H1 (cell line): ENCODE data around the gene SSNA1. TPM values are rescaled to one million over a fixed set of nuclear protein-coding genes. Genes with fewer than 3 reads are reported as not detected.

Experiments used
- CTCF ChIA-PET: fragments of 300-600 bp; sonication (Branson Sonifier 250); formaldehyde crosslinking; loops from one replicate; lab custom pipeline; 2021; ENCODE audit not compliant: partially characterized antibody; lab: Charles Lee
- POLR2A ChIA-PET: fragments of 300-600 bp; sonication (Branson Sonifier 250); formaldehyde crosslinking; loops from one replicate; lab custom pipeline; 2021; ENCODE audit warnings: inconsistent platforms; ENCODE audit not compliant: partially characterized antibody; lab: Charles Lee
- DNase-seq, 2 experiments: peaks; one replicate each; pipeline versions ENCODE4 v3.0.0 to v3.0.0-alpha.2; 2010 to 2022; ENCODE audit warnings: low spot score in 2 of 2, low read depth in 1 of 2, mixed read lengths in 1 of 2
- FAIRE-seq: peaks from 2 replicates; lab custom pipeline; 2011; peaks lifted over from hg19 to GRCh38; lab: Jason Lieb, UNC
- H2AFZ ChIP-seq: 2 replicates; pipeline ENCODE4 v1.8.1; 2012; ENCODE audit warnings: low read length, inconsistent platforms
- H2AK5ac ChIP-seq: 2 replicates; pipeline ENCODE4 v1.6.1; 2013; ENCODE audit warnings: low read depth, low read length
- H2BK120ac ChIP-seq: replicated peaks from 2 replicates; pipeline ENCODE3; 2013; ENCODE audit warnings: low read depth, low read length, inconsistent platforms
- H2BK12ac ChIP-seq: 2 replicates; pipeline ENCODE4 v1.6.1; 2013; ENCODE audit warnings: low read depth, low read length
- H2BK15ac ChIP-seq: 2 replicates; pipeline ENCODE4 v1.6.1; 2013; ENCODE audit warnings: low read length
- H2BK20ac ChIP-seq: 2 replicates; pipeline ENCODE4 v1.6.1; 2013; ENCODE audit warnings: low read length
- H2BK5ac ChIP-seq: 2 replicates; pipeline ENCODE4 v1.6.1; 2013; ENCODE audit warnings: low read depth, low read length
- H3K14ac ChIP-seq: 2 replicates; pipeline ENCODE4 v1.6.1; 2013; ENCODE audit warnings: inconsistent platforms; ENCODE audit not compliant: insufficient read length
- H3K18ac ChIP-seq: 2 replicates; pipeline ENCODE4 v1.6.1; 2013; ENCODE audit warnings: low read length; ENCODE audit errors: extremely low read depth
- H3K23ac ChIP-seq: 2 replicates; pipeline ENCODE4 v1.6.1; 2013; ENCODE audit warnings: inconsistent platforms; ENCODE audit not compliant: insufficient read length
- H3K23me2 ChIP-seq: 2 replicates; pipeline ENCODE4 v1.6.1; 2013; ENCODE audit warnings: low read depth, low read length
- H3K27ac ChIP-seq: 2 replicates; pipeline ENCODE4 v1.6.1; 2011; ENCODE audit warnings: low read depth, low read length, inconsistent platforms
- H3K27me3 ChIP-seq, 4 experiments: replicated peaks in 1 of 4; 1 replicate in 1 of 4; 2 replicates in 3 of 4; pipeline versions ENCODE4 v1.6.1 to v1.8.1; 2011 to 2013; ENCODE audit warnings: low read length in 3 of 4, mild to moderate bottlenecking in 3 of 4, inconsistent platforms in 2 of 4, mixed read lengths in 2 of 4, moderate library complexity in 1 of 4; ENCODE audit not compliant: control insufficient read depth in 3 of 4, insufficient read depth in 3 of 4; ENCODE audit errors: extremely low read depth in 1 of 4
- H3K36me3 ChIP-seq, 4 experiments: 2 replicates each; pipeline versions ENCODE4 v1.6.1 to v1.8.1; 2011 to 2013; ENCODE audit warnings: mild to moderate bottlenecking in 4 of 4, low read length in 3 of 4, moderate library complexity in 2 of 4, control low read depth in 1 of 4, inconsistent platforms in 1 of 4; ENCODE audit not compliant: insufficient read depth in 4 of 4, control insufficient read depth in 2 of 4
- H3K4ac ChIP-seq: replicated peaks from 2 replicates; pipeline ENCODE3; 2013; ENCODE audit warnings: low read length, low read depth, mixed read lengths, inconsistent platforms; ENCODE audit not compliant: insufficient read length
- H3K4me1 ChIP-seq, 4 experiments: replicated peaks in 1 of 4; 1 replicate in 1 of 4; 2 replicates in 3 of 4; pipeline versions ENCODE4 v1.6.1 to v1.8.1; 2011 to 2013; ENCODE audit warnings: low read length in 3 of 4, inconsistent platforms in 2 of 4, mixed read lengths in 1 of 4; ENCODE audit not compliant: insufficient read depth in 4 of 4, control insufficient read depth in 3 of 4
- H3K4me2 ChIP-seq, 2 experiments: 2 replicates each; pipeline versions ENCODE4 v1.6.1 to v1.8.1; 2011 to 2013; ENCODE audit warnings: low read depth in 2 of 2, low read length in 2 of 2, control low read depth in 1 of 2, inconsistent platforms in 1 of 2, mild to moderate bottlenecking in 1 of 2; ENCODE audit not compliant: insufficient read depth in 1 of 2
- H3K4me3 ChIP-seq, 4 experiments: fragments of 200-600, 300-600 bp in 1 of 4; sonication (generic), shearing (Covaris generic), sonication (Bioruptor Twin) in 1 of 4; 2 replicates each; pipeline versions ENCODE4 v1.5.1 to v1.8.1; 2011 to 2016; ENCODE audit warnings: low read length in 4 of 4, low read depth in 3 of 4, control low read depth in 2 of 4, inconsistent platforms in 2 of 4, mild to moderate bottlenecking in 2 of 4, mixed read lengths in 1 of 4, moderate library complexity in 1 of 4; ENCODE audit not compliant: insufficient read depth in 2 of 4; ENCODE audit errors: extremely low read depth in 1 of 4
- H3K56ac ChIP-seq: replicated peaks from 2 replicates; pipeline ENCODE3; 2013; ENCODE audit warnings: low read depth, mild to moderate bottlenecking, mixed read lengths, low read length, inconsistent platforms; ENCODE audit not compliant: insufficient read length
- H3K79me1 ChIP-seq: 2 replicates; pipeline ENCODE4 v1.6.1; 2013; ENCODE audit warnings: low read depth, low read length, control low read depth
- H3K79me2 ChIP-seq, 2 experiments: 2 replicates each; pipeline versions ENCODE4 v1.6.1 to v1.8.1; 2012 to 2013; ENCODE audit warnings: low read length in 2 of 2, mild to moderate bottlenecking in 2 of 2, inconsistent platforms in 1 of 2; ENCODE audit not compliant: insufficient read depth in 2 of 2, control insufficient read depth in 1 of 2
- H3K9ac ChIP-seq, 4 experiments: replicated peaks in 1 of 4; 1 replicate in 1 of 4; 2 replicates in 3 of 4; pipeline versions ENCODE4 v1.6.1 to v1.8.1; 2011 to 2013; ENCODE audit warnings: low read depth in 3 of 4, low read length in 3 of 4, control low read depth in 2 of 4, mild to moderate bottlenecking in 2 of 4, moderate library complexity in 2 of 4, inconsistent platforms in 1 of 4; ENCODE audit errors: extremely low read depth in 1 of 4
- H3K9me3 ChIP-seq, 2 experiments: 2 replicates each; pipeline versions ENCODE4 v1.6.1 to v1.8.1; 2012 to 2013; ENCODE audit warnings: mild to moderate bottlenecking in 2 of 2, moderate library complexity in 2 of 2, control low read depth in 1 of 2, inconsistent platforms in 1 of 2, low read depth in 1 of 2, low read length in 1 of 2, mixed read lengths in 1 of 2; ENCODE audit not compliant: insufficient read depth in 2 of 2
- H4K20me1 ChIP-seq, 2 experiments: replicated peaks in 1 of 2; 2 replicates each; pipeline versions ENCODE3 to v1.8.1; 2011 to 2013; ENCODE audit warnings: inconsistent platforms in 2 of 2, low read length in 2 of 2, mild to moderate bottlenecking in 1 of 2; ENCODE audit not compliant: insufficient read depth in 2 of 2, control insufficient read depth in 1 of 2
- H4K5ac ChIP-seq: 2 replicates; pipeline ENCODE4 v1.6.1; 2013; ENCODE audit warnings: low read length, low read depth, mixed read lengths, inconsistent platforms; ENCODE audit not compliant: insufficient read length
- H4K8ac ChIP-seq: 2 replicates; pipeline ENCODE4 v1.8.0; 2013; ENCODE audit warnings: mild to moderate bottlenecking, moderate library complexity, low read length, inconsistent platforms; ENCODE audit not compliant: insufficient read depth; ENCODE audit errors: extremely low read depth
- H4K91ac ChIP-seq: replicated peaks from 2 replicates; pipeline ENCODE3; 2013; ENCODE audit warnings: low read length, mixed read lengths, inconsistent platforms; ENCODE audit not compliant: insufficient read length
- ATF2 ChIP-seq: IDR thresholded peaks from 2 replicates; pipeline ENCODE4 v1.6.1; 2012; ENCODE audit warnings: low read length, inconsistent platforms
- HDAC6 ChIP-seq: IDR thresholded peaks from one replicate; pipeline ENCODE4 v1.7.1; 2012; ENCODE audit warnings: low read depth, mild to moderate bottlenecking, inconsistent platforms, low read length, moderate library complexity
- JUND ChIP-seq: IDR thresholded peaks from 2 replicates; pipeline ENCODE4 v1.6.1; 2011; ENCODE audit warnings: mild to moderate bottlenecking, improper control_type of control experiment, low read length
- KDM4A ChIP-seq: IDR thresholded peaks from one replicate; pipeline ENCODE4 v1.7.1; 2012; ENCODE audit warnings: low read depth, mild to moderate bottlenecking, moderate library complexity, low read length, inconsistent platforms; ENCODE audit not compliant: severe bottlenecking
- POLR2A ChIP-seq, 2 experiments: IDR thresholded peaks; 1 replicate in 1 of 2; 2 replicates in 1 of 2; pipeline ENCODE4 v1.6.1; 2011; ENCODE audit warnings: low read depth in 2 of 2, low read length in 2 of 2, mild to moderate bottlenecking in 2 of 2; ENCODE audit errors: control extremely low read depth in 1 of 2
- SIN3A ChIP-seq, 2 experiments: IDR thresholded peaks in 1 of 2; conservative IDR thresholded peaks in 1 of 2; 2 replicates each; pipeline ENCODE4 v1.6.1; 2011 to 2012; ENCODE audit warnings: low read length in 2 of 2, improper control_type of control experiment in 1 of 2, low read depth in 1 of 2, mild to moderate bottlenecking in 1 of 2
- SIRT6 ChIP-seq: IDR thresholded peaks from one replicate; pipeline ENCODE4 v1.7.1; 2012; ENCODE audit warnings: low read length, inconsistent platforms
- SP2 ChIP-seq: IDR thresholded peaks from 2 replicates; pipeline ENCODE4 v1.6.1; 2012; ENCODE audit warnings: mild to moderate bottlenecking, low read length, inconsistent platforms
- WGBS, 2 experiments: shearing (Covaris generic) in 1 of 2; methylation state at CpG; one replicate each; pipeline versions ENCODE4 v1.1.6 to v1.1.7; 2013 to 2015; ENCODE audit warnings: low lambda C conversion rate in 2 of 2, mixed read lengths in 2 of 2, inconsistent platforms in 1 of 2, low coverage in 1 of 2, missing lambda C conversion rate in 1 of 2; ENCODE audit not compliant: insufficient replicate concordance in 2 of 2, insufficient coverage in 1 of 2, insufficient read length in 1 of 2; ENCODE audit errors: extremely low coverage in 1 of 2, missing lambda C conversion rate in 1 of 2; 5-methylcytosine and 5-hydroxymethylcytosine counted together
- polyA plus RNA-seq, 7 experiments: library from polyadenylated mRNA; depleted of rRNA in 3 of 7; stranded (reverse) in 5 of 7; unstranded in 2 of 7; fragments of >200 nt in 5 of 7; fragments of 200-250 nt in 2 of 7; gene quantifications; 1 replicate in 5 of 7; 2 replicates in 1 of 7; 4 replicates in 1 of 7; pipeline versions ENCODE4 v1.2.1 to v1.2.3, GENCODE V29; 2011 to 2013; ENCODE audit warnings: missing spikeins in 2 of 7, mixed read lengths in 2 of 7
- total RNA-seq: library from RNA; stranded (reverse); fragmentation: NEBNext Ultra II Directional; extraction: Animal tissue kit (Norgen Biotek cat#: 25700); gene quantifications from 2 replicates; pipeline ENCODE4 v1.2.1, GENCODE V29; 2021

Gene SSNA1
- total and polyA plus RNA-seq, 2 of the 8 experiments (the other 6 are each of a cell fraction or from before 2014, with no cell fraction given): 87.3 to 157 TPM

GRCh38 chr9:137219757-137220316 lies 31.4 kb downstream of the SSNA1 start:
- peaks cover 0 to 15% (median 10%) of the 10 kb centered on the region in 4 experiments; a peak in 5 of 7 replicates for H3K4me1 ChIP-seq
- no peaks in the 10 kb centered on the region; a peak in 2 of 7 replicates for H3K27me3 ChIP-seq
- H3K4me2 ChIP-seq: no peak overlapping the region
- H3K9ac ChIP-seq: no peak overlapping the region
- H2BK20ac ChIP-seq: no peak overlapping the region
- H3K79me2 ChIP-seq: no peaks in the 10 kb centered on the region
- no peaks in the 10 kb centered on the region for H3K9me3 ChIP-seq
- no peak overlapping the region for H2BK15ac ChIP-seq
- H3K4ac ChIP-seq: no peak overlapping the region
- FAIRE-seq (no peak), DNase-seq (no peak)
- H3K23ac ChIP-seq: no peak overlapping the region
- H3K4me3 ChIP-seq: no peak overlapping the region
- no peak overlapping the region for H3K18ac ChIP-seq
- ChIA-PET POLR2A (interaction anchor here (0.8 to 69.9 kb wide), 10 partner anchors 12 to 164 kb away, joined by 3 to 1462 read pairs (median 4); partner anchors contain the start of genes NDOR1, NELFB, STPG3 and TMEM203), CTCF (interaction anchor here (0.7 to 20.2 kb wide), 5 partner anchors 10 to 272 kb away, joined by 3 to 204 read pairs (median 3); partner anchors contain the start of genes ANAPC2 and SSNA1)
- H2BK120ac ChIP-seq: no peak overlapping the region
- no peak overlapping the region for H4K91ac ChIP-seq
- no peak overlapping the region for H2BK5ac ChIP-seq
- H3K36me3 ChIP-seq: peaks cover 0 to 17% (median 4%) of the 10 kb centered on the region in 4 experiments; a peak in 6 of 8 replicates
- H2AFZ ChIP-seq: no peak overlapping the region
- H3K27ac ChIP-seq: no peak overlapping the region
- H3K79me1 ChIP-seq: no peaks in the 10 kb centered on the region
- H4K20me1 ChIP-seq: peaks cover 0 to 9% of the 10 kb centered on the region in 2 experiments
- H2BK12ac ChIP-seq: no peak overlapping the region
- H3K56ac ChIP-seq: no peak overlapping the region
- H4K8ac ChIP-seq: no peak overlapping the region; the same call in 1 of the 2 replicates
- no peak overlapping the region for H4K5ac ChIP-seq
- H3K23me2 ChIP-seq: peaks cover 18% of the 10 kb centered on the region; the same call in 1 of the 2 replicates
- H3K14ac ChIP-seq: no peak overlapping the region
- no peak overlapping the region for H2AK5ac ChIP-seq
- TF ChIP-seq SIRT6: no peak
- TF ChIP-seq JUND: no peak
- no peak for TF ChIP-seq POLR2A (IDR thresholded peaks at IDR 0.05; ENCODE audit: control extremely low read depth in 1 of 2, low read depth in 2 of 2, low read length in 2 of 2)
- no peak for TF ChIP-seq SIN3A (conservative IDR thresholded peaks at IDR 0.05 in 1 of 2, IDR thresholded peaks at IDR 0.05 in 1 of 2; ENCODE audit: low read depth in 1 of 2, low read length in 2 of 2)
- no peak for TF ChIP-seq KDM4A
- TF ChIP-seq ATF2: no peak
- TF ChIP-seq SP2: no peak
- no peak for TF ChIP-seq HDAC6
- WGBS, 2 experiments: 94% methylated on average over 10 of the region's 10 CpGs; no CpG with 5 or more reads in 1 of the 2 experiments
